Activated T-helper 17 cell treated with anti-CD3 and anti-CD28 coated beads, Interleukin-2, amount 50 U/mL, for 72 hours (primary cell): ENCODE measurements around the gene KRTAP5-2. TPM values are rescaled to one million over a fixed set of nuclear protein-coding genes. Genes with fewer than 3 reads are reported as not detected.

Experiments used
- ATAC-seq: fragments of 150-1000 bp; cut with Tn5 transposase; replicated peaks from 2 replicates; pipeline ENCODE4 v1.10.0; 2021; ENCODE audit warnings: mild to moderate bottlenecking, moderate library complexity
- H3K27ac Mint-ChIP-seq: one replicate; pipeline ENCODE4 v1.8.0; 2022; ENCODE audit warnings: mixed read lengths
- H3K27me3 Mint-ChIP-seq: one replicate; pipeline ENCODE4 v1.8.0; 2022; ENCODE audit warnings: mixed read lengths
- H3K36me3 Mint-ChIP-seq: one replicate; pipeline ENCODE4 v1.8.0; 2022; ENCODE audit warnings: low read depth, mild to moderate bottlenecking, mixed read lengths
- H3K4me1 Mint-ChIP-seq: one replicate; pipeline ENCODE4 v1.8.0; 2022; ENCODE audit warnings: mixed read lengths
- H3K4me3 Mint-ChIP-seq: one replicate; pipeline ENCODE4 v1.8.0; 2022; ENCODE audit warnings: mild to moderate bottlenecking, mixed read lengths
- H3K9me3 Mint-ChIP-seq: one replicate; pipeline ENCODE4 v1.8.0; 2022; ENCODE audit warnings: mixed read lengths
- total RNA-seq, 2 donors: library from RNA; stranded (reverse); gene quantifications; one replicate each; pipeline ENCODE4 v1.2.3, GENCODE V29; 2022

KRTAP5-2 gene
- total RNA-seq, 2 donors from 2014 or later = not detected

DNA sequence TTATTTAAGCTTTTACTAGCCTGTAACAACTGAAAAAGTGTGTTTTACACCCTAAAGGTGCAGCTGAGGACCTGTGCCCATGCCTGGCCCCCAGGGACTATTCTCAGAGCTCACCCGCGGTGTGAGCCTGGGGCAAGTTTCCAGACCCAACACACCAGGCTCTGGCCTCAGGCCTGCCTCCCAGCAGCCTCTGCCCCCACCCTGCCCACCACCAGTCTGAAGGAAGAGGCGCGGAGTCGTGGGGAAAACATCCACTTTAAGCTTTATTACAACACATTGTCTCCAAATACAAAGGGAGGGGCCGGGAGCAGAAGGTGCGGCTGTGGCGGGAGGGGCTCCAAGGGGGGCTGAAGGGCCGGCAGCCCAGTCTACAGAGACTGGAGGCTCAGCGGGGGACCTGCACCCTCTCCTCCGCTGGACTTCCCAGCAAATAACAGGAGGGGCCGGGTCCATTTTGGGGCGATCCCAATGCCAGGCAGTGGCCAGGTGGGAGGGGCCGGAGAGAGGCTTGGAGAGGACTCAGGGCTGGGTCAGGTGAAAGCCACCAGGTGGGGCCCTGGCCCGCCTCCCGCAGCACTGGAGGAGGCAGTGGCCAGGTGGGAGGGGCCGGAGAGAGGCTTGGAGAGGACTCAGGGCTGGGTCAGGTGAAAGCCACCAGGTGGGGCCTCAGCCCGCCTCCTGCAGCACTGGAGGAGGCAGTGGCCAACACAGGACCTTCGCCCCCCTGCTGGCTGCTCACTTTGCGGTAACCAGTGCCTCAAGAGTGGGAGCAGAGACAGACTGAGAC lies 44.1 kb downstream of the KRTAP5-2 start:
- H3K9me3 Mint-ChIP-seq = no peaks in the 10 kb centered on the region
- no peak for ATAC-seq
- H3K4me3 Mint-ChIP-seq = no peak overlapping the region
- H3K4me1 Mint-ChIP-seq = no peaks in the 10 kb centered on the region
- H3K27ac Mint-ChIP-seq = no peak overlapping the region
- H3K36me3 Mint-ChIP-seq = no peaks in the 10 kb centered on the region
- H3K27me3 Mint-ChIP-seq = peaks cover 8% of the 10 kb centered on the region

DNA sequence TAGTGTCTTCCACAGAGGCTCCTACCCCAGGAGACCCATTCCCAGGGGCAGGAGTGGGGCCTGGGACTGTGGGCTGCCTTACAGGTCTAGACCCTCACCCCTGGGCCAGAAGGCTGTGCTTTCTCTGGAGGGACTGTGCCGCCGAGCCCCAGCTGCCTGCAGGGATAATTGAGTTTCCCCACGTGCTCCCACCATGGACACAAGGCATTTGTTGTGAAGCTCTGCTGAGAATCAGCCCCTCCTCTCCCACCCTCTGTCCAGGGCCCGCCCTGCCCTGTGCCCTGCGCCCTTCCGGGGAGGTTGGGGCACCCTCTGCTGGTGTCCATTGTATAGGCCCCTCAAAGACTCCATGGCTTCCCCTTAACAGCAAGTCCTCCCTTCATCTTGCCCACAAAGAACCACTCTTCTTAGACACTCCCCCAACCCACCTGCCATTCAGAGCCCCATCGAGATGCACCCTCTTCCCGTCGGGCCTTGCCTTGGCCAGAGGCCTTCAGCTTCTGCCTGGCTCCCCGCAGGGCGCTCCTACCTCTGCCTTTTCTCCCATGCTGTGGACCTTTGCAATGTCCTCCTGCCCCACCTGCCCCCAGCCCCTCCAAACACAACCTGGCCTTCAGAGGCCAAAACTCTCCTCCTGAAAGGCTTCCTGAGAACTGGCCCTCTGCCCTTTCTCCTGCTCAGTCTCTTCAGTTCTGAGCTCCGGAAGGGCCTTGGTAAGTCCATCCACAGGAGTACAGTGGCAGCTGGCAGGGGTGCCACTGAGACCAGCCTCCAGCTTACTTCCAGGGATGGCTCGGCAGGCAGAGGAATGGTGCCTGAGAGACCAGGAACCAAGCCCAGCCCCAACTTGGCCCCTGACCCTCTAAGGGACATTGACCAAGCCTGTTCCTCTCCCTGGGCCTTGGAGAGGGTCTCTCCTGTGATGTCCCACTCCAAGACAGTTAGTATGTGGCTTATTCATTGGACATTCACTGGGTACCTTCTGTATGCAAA lies 48.5 kb downstream of the KRTAP5-2 start:
- no peak for ATAC-seq
- H3K27me3 Mint-ChIP-seq = peaks cover 17% of the 10 kb centered on the region
- H3K9me3 Mint-ChIP-seq = no peaks in the 10 kb centered on the region
- no peaks in the 10 kb centered on the region for H3K4me1 Mint-ChIP-seq
- no peak overlapping the region for H3K4me3 Mint-ChIP-seq
- H3K27ac Mint-ChIP-seq = no peak overlapping the region
- H3K36me3 Mint-ChIP-seq = no peaks in the 10 kb centered on the region

DNA sequence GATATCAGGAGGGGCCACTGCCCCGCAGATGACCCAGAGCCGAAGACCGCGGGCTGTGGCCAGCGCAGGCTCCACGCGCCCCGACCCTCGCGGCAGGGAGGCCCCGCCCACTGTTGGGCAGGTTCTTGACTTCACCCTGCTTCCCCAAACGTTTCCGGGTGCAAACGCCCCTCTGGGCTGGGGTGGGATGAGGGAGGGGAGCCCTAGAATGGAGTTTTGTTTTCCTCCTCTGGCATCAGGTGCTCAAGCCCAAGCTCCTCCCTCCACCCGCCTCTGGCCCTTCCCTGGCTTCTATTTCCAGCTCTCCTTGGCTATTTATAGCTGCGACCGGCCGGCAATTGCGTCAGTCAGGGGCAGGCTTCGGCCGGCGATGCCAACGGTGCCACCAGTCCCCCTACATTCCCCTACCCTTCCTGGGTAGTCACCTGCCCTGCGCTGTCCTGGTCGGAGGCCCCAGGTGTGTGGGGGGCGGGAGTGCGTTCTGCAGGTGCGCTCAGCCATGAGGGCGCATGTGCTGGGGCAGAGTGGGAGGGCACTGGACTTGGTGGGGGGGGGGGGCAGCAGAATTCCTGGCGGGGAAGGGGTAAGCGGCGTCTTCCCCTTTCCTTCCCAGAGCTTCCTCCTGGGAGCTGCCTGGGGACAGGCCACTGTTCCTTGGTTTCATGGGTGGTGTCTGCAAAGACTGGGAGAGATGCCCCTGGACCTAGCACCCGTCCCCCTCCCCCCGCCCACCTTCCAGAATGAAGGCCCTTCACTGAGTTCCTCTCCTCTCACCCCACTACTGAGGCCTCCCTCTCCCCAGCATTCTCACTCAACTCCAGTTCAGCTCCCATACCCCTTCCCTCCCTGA lies 49.6 kb downstream of the KRTAP5-2 start:
- no peak for ATAC-seq
- Mint-ChIP-seq H3K4me1 (no peaks in the 10 kb centered on the region), H3K27ac (no peak overlapping the region), H3K4me3 (no peak overlapping the region), H3K27me3 (peaks cover 14% of the 10 kb centered on the region), H3K9me3 (no peaks in the 10 kb centered on the region), H3K36me3 (no peaks in the 10 kb centered on the region)

DNA sequence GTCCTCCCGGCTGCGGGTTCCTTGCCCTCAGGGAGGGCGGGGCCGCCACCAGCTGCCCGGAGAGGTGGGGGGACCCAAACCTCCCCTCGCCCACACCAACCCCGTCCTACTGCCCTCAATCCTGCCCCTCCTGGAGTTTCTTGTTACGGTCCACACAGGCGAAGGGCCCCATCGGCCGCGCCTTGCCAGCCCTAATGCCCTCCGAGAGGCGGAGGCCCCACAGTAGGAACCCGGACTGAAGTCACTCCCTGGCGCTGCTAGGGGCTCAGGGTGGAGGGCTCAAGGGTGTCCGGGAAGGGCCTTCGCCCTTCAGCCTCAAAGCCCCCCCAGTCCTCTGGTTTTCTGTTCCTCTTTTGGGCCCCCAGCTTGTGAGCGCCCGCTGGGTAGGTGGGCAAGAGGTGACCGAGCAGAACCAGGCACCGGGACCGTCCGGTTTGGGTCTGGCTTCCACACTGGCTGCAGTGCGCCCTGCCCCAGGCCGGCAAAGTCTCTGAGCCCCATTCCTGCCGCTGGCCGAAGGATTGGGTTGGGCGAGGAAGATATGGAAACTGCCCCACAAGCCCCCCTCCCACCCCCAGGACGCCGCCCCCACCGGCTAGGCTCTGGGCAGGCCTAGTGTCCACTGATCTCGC lies 50.5 kb downstream of the KRTAP5-2 start:
- Mint-ChIP-seq H3K4me3 (no peak overlapping the region), H3K4me1 (no peaks in the 10 kb centered on the region), H3K27me3 (peaks cover 14% of the 10 kb centered on the region), H3K27ac (no peak overlapping the region), H3K9me3 (no peaks in the 10 kb centered on the region), H3K36me3 (no peaks in the 10 kb centered on the region)
- ATAC-seq = no peak

Other genes with a start within 250 kb of the KRTAP5-2 start
- gene BRSK2, start 208.4 kb downstream of the KRTAP5-2 start, total RNA-seq = 1 to 10 TPM in 1 of 2 donors, under 1 TPM in 1; 0.09 to 3.3 TPM
- gene MOB2, start 111.5 kb downstream of the KRTAP5-2 start, total RNA-seq = 10 to 100 TPM; 24.5 to 26.7 TPM
- 1 to 10 TPM in 1 of 2 donors, under 1 TPM in 1; 0.80 to 1.7 TPM for gene DUSP8, start 26.0 kb downstream of the KRTAP5-2 start, total RNA-seq
- not detected for gene KRTAP5-1, start 13.0 kb downstream of the KRTAP5-2 start, total RNA-seq
- gene KRTAP5-3, start 10.2 kb upstream of the KRTAP5-2 start, total RNA-seq = not detected
- gene KRTAP5-4, start 23.8 kb upstream of the KRTAP5-2 start, total RNA-seq = not detected
- not detected for gene KRTAP5-5, start 31.5 kb upstream of the KRTAP5-2 start, total RNA-seq
- not detected for gene KRTAP5-6, start 98.9 kb upstream of the KRTAP5-2 start, total RNA-seq
- under 1 TPM; 0.17 to 0.42 TPM for gene IFITM10, start 152.3 kb upstream of the KRTAP5-2 start, total RNA-seq
- 10 to 100 TPM; 38.0 to 59.1 TPM for gene CTSD, start 165.6 kb upstream of the KRTAP5-2 start, total RNA-seq
- not detected for gene SYT8, start 236.7 kb upstream of the KRTAP5-2 start, total RNA-seq
- gene TNNI2, start 240.7 kb upstream of the KRTAP5-2 start, total RNA-seq = not detected